GM12891 (cell line): ENCODE measurements around the gene LOC101059915.

Source experiments
- DNase-seq: peaks from one replicate; pipeline ENCODE4 v3.0.0; 2011; ENCODE audit warnings: low spot score; ENCODE audit not compliant: insufficient read length
- FAIRE-seq: peaks from 2 replicates; lab custom pipeline; 2011; peaks lifted over from hg19 to GRCh38; lab: Jason Lieb, UNC
- PAX5 ChIP-seq: IDR thresholded peaks from 2 replicates; pipeline ENCODE4 v1.6.1; 2011; ENCODE audit warnings: low read length, moderate library complexity, mild to moderate bottlenecking; ENCODE audit not compliant: insufficient read depth, severe bottlenecking
- POLR2A ChIP-seq: IDR thresholded peaks from 2 replicates; pipeline ENCODE4 v1.6.1; 2011; ENCODE audit warnings: low read depth, low read length, control low read depth
- POLR2AphosphoS5 ChIP-seq: IDR thresholded peaks from 2 replicates; pipeline ENCODE4 v1.6.1; 2011; ENCODE audit warnings: low read depth, low read length, control low read depth
- POU2F2 ChIP-seq: IDR thresholded peaks from 2 replicates; pipeline ENCODE4 v1.6.1; 2011; ENCODE audit warnings: low read depth, mild to moderate bottlenecking, control low read depth, low read length, moderate library complexity
- SPI1 ChIP-seq: IDR thresholded peaks from 2 replicates; pipeline ENCODE4 v1.6.1; 2011; ENCODE audit warnings: low read depth, low read length, control low read depth
- TAF1 ChIP-seq: IDR thresholded peaks from 2 replicates; pipeline ENCODE4 v1.6.1; 2011; ENCODE audit warnings: low read depth, low read length, control low read depth

LOC101059915 gene

DNA sequence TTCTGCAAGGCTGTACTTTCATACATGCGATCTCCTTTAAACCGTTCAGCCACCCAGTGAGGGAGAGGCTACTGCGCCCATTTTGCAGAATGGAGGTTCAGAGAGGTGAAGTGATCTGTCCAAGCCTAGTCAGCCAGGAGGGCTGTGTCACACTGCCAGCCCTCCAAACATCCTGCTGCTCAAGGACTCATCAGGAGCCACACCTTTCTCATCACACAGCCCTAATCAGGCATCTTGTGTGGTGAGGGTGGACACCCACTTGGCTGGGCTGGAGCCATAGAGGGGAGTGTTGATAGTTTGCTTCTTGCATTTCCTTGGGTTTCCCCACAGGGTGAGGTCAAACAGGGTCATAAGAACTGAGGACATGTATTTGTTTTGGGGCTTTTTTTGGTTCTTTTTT lies 43.6 kb upstream of the LOC101059915 start:
- DNase-seq = no peak
- peak; percentile 89 for FAIRE-seq
- TF ChIP-seq POLR2A = no peak
- TF ChIP-seq POLR2AphosphoS5 = no peak
- no peak for TF ChIP-seq SPI1
- no peak for TF ChIP-seq TAF1

DNA sequence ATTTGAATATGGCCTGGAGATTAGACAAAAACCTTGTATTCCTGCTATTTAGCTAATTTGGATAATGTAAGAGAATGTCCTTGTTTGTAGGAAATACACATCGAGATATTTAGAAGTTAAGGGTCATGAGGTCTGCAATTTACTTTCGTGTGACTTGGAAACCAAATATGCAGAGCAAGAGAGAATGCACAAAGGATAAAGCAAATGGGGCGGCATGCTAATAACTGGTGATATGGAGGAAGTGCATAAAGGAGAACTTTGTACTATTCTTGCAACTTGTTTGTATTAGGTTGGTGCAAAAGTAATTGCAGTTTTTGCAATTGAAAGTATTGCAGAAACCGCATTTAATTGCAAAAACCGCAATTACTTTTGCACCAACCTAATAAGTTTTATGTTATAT lies 41.9 kb upstream of the LOC101059915 start:
- no peak for DNase-seq
- no peak for FAIRE-seq
- no peak for TF ChIP-seq POU2F2
- TF ChIP-seq POLR2AphosphoS5 = no peak

DNA sequence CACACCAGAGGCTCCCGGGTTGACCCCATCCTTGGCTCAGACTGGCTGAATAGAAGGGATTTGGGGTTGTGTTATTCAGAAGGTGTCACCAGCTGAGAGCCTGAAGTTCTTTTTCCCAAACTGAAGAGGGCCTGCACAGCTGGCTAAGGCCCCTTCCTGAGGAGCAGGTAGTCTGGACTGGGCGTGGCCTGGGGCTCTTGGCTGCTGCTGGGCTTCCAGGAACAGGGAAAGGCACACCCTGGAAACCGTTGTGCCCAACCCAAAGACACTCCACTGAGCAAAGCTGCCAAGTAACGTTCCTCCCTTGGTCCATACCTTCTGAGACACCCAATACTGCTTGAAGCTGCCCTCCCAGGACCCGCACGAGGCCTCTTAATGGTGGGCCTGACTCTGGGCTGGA lies 40.8 kb upstream of the LOC101059915 start:
- no peak for TF ChIP-seq POLR2AphosphoS5
- TF ChIP-seq TAF1 = no peak
- TF ChIP-seq PAX5 = no peak
- TF ChIP-seq SPI1 = no peak
- no peak for TF ChIP-seq POLR2A
- TF ChIP-seq POU2F2 = no peak
- FAIRE-seq = no peak
- DNase-seq = no peak

DNA sequence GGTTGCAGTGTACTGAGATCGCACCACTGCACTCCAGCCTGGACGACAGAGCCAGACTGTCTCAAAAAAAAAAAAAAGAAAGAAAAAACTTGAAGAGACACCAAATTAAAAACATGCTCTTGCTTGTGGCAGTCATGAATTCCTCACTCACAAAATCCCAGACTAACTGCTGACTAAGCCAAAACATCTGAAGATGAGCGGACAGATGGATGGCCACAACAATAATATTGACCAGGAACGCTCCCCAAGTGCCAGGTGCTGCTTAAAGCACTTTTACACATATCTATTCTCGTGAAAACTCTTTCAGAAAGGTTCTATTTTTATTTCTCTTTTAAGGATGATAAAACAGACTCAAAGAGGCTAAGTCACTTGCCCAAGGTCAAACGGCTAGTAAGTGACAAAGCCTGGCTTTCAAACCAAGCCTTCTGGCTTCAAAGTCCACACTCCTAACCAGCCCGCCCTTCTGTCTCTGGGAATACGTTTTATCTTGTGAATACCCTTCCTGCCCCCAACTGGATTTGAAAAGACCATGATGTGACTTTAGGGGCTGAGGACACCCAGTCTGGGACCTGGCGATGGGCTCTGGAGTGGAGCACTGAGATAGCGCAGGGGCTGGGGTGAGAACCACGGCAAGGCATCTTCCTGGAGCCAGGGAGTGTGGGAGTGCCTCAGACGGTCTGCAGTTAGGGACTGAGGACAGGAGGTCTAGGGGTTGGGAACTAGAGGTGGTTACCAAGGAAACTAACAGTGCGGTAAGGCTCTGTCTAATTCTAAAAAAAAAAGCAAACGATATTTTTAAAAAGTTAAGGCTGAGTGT lies 39.5 kb upstream of the LOC101059915 start:
- FAIRE-seq (no peak), DNase-seq (no peak)
- TF ChIP-seq SPI1 (no peak), POLR2A (no peak), POLR2AphosphoS5 (no peak), PAX5 (no peak), TAF1 (no peak)

DNA sequence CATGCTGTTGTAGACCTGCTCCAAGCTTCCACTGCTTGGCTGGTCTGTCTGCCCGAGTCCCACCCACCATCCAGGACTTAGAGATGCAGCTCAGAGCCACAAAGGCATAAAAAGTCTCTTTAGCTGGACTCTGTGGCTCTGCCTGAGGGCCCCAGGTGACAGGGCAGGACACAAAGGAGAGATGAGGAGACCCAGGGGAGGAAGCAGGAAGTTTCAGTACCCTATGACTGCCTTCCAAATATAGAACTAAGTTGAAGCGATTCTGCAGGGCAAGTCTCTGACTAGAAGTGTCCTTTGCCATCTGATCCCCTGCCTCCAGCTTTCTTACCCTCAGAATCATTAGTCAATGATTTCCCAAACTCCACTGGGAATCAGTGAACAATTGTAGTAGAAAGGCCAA lies 37.9 kb upstream of the LOC101059915 start:
- no peak for DNase-seq

DNA sequence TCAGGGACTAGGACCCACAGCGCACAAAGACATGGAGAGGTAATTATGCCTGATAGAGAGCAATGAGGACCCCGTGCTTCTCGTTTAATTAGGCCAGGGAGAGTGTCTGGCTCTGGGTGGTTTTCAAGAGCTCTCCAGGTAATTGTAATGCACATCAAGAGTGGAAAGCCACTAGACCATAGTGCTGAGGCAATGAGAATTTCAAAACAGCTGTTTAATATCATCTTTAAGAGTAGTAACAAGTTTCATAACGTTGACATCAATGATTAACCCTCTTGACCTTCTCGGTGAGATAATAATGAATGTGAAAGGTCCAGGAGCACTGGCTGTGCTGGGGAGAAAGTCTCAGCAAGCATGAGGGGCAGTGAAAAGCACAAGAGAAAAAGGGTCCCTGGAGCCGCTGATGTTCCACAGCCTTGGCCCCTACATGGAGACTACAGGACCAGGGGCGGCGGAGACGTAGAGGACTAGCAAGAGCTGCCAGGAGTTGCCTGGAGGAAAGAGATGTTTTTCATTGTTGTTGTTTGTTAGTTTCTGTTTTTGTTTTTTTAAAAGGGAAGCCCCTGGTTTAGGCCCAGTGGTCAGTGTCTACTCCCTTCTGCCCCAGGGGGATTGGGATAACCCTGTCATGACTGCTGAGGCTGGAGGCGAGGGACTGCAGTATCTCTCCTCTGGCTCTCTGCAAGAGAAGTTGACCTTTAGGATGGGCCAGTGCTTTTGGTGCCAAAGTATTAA lies 34.3 kb upstream of the LOC101059915 start:
- no peak for TF ChIP-seq POLR2A
- no peak for TF ChIP-seq POU2F2
- TF ChIP-seq TAF1 = no peak
- TF ChIP-seq POLR2AphosphoS5 = no peak
- TF ChIP-seq PAX5 = no peak
- TF ChIP-seq SPI1 = no peak
- FAIRE-seq (peak; percentile 13), DNase-seq (no peak)

More for the DNA sequence above, 37.9 kb upstream of the LOC101059915 start:
- no peak for TF ChIP-seq TAF1
- peak; percentile 82 for TF ChIP-seq SPI1
- peak; percentile 86 for FAIRE-seq

DNA sequence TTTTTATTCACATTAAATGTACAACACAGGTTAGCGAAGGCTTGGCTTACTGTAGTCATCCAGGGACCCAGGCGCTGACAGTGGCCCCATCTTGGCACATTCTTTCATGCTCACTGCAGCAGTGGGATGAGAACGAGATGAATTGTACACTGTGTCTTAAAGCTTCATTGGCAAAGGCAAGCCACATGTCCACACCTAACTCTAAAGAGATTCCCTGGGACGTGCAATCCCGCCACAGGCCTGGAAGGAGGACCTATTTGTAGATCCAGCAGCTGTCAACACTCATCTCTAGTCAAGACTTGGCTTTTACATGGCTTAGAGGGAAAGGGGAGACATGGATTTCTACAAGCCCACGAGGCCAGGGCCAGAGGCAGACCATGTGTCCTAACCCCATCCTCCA lies 33.0 kb upstream of the LOC101059915 start:
- FAIRE-seq (peak; percentile 40), DNase-seq (no peak)
- TF ChIP-seq PAX5 (no peak), POU2F2 (no peak), TAF1 (no peak), POLR2A (no peak), SPI1 (no peak), POLR2AphosphoS5 (no peak)

DNA sequence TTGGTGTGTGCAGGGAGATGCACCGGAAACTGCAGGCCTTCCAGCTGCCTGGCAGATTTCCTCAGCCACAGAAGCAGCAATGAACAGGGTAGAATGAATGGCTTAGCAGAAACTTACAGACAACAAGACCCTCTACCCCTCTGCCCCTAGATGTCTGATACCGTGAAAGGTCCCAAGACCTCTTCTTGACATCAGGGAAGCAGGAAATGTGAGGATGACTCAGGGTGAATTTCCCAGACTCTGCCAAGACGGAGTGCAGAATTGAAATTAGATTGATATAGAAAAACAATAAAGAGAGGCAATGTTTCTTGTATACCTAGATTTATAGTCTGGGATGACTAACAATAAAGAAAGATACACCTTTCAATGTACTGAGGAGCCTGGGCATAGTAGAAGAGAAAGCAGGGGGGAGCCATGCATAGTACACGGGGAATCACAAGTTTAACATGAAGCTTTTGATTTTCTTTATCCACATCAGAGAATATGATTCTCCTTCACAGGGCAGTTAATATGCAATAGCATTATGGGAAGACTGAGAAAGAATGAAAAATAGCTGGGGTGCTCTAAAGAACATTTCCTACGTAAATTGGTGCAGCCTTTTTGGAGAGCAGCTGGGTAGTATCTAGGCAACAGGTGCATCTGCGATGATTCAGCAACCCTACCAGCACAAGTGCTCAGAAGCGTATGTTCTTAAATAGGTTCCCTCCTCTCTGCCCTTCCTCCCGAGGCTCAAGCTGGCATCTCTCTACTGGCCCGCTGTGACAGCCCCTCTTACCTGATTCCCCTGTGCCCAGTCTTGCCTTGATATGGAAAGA lies 30.7 kb upstream of the LOC101059915 start:
- no peak for TF ChIP-seq SPI1
- no peak for TF ChIP-seq POLR2A
- no peak for TF ChIP-seq TAF1
- no peak for TF ChIP-seq PAX5
- no peak for TF ChIP-seq POU2F2
- TF ChIP-seq POLR2AphosphoS5 = no peak
- FAIRE-seq (peak; percentile 79), DNase-seq (no peak)

DNA sequence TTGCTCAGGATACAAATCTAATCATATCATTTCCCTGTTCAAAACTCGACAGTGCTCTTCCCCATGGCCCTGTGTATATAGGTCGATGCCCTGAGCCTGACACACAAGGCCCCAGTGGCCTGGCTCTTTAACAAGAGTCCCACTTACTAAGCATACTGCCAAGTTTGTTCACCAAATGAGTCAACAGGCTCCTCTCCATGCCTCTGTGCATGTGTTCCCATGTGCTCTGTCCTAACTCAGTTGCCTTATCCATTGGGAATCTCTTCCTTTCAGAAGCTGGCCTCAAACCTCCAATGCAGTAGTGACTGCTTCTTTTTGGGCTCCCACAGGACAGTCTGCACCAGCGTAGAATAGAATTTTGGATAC lies 30.1 kb upstream of the LOC101059915 start:
- FAIRE-seq (no peak), DNase-seq (no peak)
- no peak for TF ChIP-seq PAX5
- TF ChIP-seq POLR2AphosphoS5 = no peak
- no peak for TF ChIP-seq SPI1
- no peak for TF ChIP-seq POLR2A
- no peak for TF ChIP-seq TAF1
- no peak for TF ChIP-seq POU2F2
